PFSK-1 (cell line): Measurements from ENCODE around the gene LRRC7.

Source experiments
- POLR2AphosphoS5 ChIP-seq: IDR thresholded peaks from 2 replicates; pipeline ENCODE4 v1.6.1; 2012; ENCODE audit warnings: low read depth, mild to moderate bottlenecking, control low read depth, low read length, moderate library complexity
- REST ChIP-seq, 2 experiments: IDR thresholded peaks; 2 replicates each; pipeline versions ENCODE4 v1.6.1 to v1.8.0; 2011 to 2012; ENCODE audit warnings: low read depth in 2 of 2, low read length in 2 of 2, control low read depth in 1 of 2, inconsistent platforms in 1 of 2, mild to moderate bottlenecking in 1 of 2, moderate library complexity in 1 of 2; ENCODE audit not compliant: insufficient read depth in 1 of 2
- SIN3A ChIP-seq: IDR thresholded peaks from 2 replicates; pipeline ENCODE4 v1.6.1; 2012; ENCODE audit warnings: mild to moderate bottlenecking, low read length, moderate library complexity, borderline replicate concordance; ENCODE audit not compliant: insufficient read depth
- TAF1 ChIP-seq: IDR thresholded peaks from 2 replicates; pipeline ENCODE4 v1.6.1; 2012; ENCODE audit warnings: low read length, control low read depth, borderline replicate concordance; ENCODE audit not compliant: insufficient read depth

- no peak for TF ChIP-seq TAF1
- TF ChIP-seq REST (IDR thresholded peaks at IDR 0.05; ENCODE audit: insufficient read depth in 1 of 2, low read depth in 2 of 2, low read length in 2 of 2), result no peak
- no peak for TF ChIP-seq SIN3A
- TF ChIP-seq POLR2AphosphoS5, result no peak
Measured at GRCh38 chr1:69863704-69864103, 296.0 kb downstream of the LRRC7 start.
